Measurements from ENCODE around the gene TLCD3B.

Gene TLCD3B

GRCh38 chr16:30004811-30005242 lies 26.2 kb downstream of the TLCD3B start:
- DNase-seq (ENCODE audit: low read depth in 2 of 2): no peak

DNA sequence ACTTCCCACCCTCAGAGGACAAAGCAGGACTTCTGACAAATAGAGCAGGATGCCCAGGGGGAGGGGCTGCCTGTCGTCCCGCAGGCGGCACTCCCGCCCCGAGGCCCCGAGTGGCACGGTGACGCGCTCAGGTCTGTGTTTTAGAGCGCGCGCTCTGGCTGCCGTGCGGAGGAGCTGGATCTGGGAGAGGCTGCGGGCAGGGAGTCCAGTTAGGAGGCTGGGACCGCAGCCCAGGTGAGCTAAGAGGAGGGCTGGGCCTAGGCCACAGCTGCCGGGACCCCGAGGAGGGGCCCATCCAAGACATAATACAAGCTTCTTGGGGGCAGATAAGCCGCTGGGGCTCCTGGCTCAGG lies 26.7 kb downstream of the TLCD3B start:
- DNase-seq (ENCODE audit: low read depth in 2 of 2): no peak

DNA sequence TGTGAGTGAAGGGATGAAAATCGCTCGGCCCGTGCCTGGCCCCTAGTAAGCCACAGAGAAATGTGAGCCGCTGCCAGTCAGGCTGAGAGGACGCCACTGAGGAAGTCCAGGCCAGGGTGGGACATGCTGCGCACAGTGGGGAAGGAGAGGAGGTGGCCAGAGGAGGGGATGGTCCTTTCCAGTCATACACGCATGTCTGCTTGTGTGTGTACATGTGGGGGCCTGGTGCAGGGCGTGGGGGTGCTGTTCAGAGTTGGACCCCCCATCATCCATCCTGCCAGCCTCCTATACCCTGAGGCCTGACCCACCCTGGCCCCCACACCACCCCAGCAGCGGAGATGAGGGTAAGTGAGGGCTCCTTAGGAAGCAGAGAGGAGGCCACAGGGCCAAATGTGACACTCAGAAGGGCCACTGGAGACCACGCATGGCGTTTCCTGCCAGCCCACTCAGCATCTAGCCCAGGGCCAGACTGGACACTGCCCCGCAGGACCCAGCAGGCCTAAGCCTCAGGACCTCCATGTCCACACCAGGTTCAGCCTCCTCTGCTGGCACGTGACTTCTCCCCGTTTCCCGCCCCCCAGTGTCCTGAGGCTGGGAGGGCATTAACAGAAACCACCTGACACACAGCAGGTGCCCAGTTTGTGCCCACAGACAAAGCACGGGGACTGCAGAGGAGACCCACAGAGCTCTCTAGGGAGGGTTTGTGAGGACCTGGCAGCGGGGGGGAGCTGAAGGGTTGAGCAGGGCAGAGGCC lies 27.2 kb downstream of the TLCD3B start:
- DNase-seq (ENCODE audit: low read depth in 2 of 2): no peak

- no peak for DNase-seq (ENCODE audit: low read depth in 2 of 2)
Measured at GRCh38 chr16:30002614-30003346, 28.3 kb downstream of the TLCD3B start.

- no peak for DNase-seq (ENCODE audit: low read depth in 2 of 2)
Measured at GRCh38 chr16:30000735-30001631, 30.1 kb downstream of the TLCD3B start.

- no peak for DNase-seq (ENCODE audit: low read depth in 2 of 2)
Measured at GRCh38 chr16:29999605-30000004, 31.5 kb downstream of the TLCD3B start.

GRCh38 chr16:29996766-29997250 lies 34.3 kb downstream of the TLCD3B start:
- no peak for DNase-seq (ENCODE audit: low read depth in 2 of 2)

DNA sequence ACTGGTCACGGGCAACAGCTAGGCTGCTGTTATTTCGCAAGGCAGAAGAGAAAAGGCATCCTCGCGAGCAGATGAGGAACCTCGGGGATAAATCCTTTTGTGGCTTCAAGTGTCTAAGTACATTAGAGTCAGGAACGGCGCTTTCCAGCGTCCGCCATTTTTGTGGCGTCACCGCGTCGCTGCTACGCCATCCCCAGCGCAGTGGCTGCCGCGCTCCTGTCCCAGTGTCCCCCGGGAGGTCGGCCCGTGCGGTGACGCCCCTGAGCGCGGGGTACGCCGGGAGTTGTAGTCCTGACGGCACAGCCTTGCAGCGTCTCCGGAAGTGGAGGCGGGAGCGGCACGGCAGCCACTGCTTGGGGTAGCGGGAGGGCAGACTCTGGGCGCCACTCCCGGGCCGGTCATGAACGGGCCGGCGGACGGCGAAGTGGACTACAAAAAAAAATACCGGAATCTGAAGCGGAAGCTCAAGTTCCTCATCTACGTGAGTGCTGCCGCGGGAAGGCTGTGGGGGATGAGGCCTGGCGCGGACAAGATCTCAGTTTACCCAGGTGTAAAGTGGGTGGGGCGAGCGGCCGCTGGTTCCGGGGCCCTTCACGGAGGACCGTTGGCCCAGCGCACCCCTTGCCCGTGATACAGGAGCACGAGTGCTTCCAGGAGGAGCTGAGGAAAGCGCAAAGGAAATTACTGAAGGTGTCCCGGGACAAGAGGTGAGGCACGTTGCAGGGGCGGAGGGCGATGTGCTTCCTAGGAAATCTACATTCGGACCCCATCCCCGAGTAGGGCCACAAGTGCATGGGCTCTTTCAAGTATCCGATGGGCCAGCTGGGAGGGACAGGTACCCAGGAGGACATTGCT lies 34.9 kb downstream of the TLCD3B start, which contains the start of gene INO80E:
INO80E (plus strand) TSS at position 331 of the 855 bp plus-strand sequence; CDS start at position 401, 70 bp downstream.
- peak; percentile 99 for DNase-seq (ENCODE audit: low read depth in 2 of 2)

DNA sequence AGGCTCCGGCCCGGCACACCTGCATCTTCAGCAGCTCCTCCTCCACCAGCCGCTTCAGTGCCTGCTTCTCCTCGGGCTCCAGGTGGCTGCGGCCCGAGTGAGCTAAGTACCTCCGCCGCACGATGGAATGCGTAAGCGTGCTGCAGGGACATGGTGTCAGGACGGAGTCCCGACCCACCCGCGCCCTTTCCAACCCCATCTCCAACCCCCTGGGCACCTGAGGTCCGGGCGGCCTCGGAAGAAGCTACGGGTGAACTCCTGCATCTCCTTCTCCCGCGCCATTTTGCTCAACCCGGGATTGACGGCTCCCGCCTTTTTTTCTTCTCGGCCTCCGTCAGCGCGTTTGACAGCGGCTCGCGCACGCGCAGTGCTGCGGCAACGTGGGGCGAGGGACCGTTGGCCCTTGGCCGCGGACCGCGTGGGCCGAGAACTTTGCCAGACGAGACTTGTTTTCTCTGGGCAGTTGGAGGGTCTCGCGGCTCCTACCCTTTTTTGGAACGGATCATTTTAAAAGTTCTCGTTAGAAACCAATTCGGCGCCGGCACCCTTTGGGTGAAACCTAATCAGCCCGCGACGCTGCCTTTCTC lies 35.7 kb downstream of the TLCD3B start, which contains the start of gene HIRIP3:
HIRIP3 (minus strand) TSS at position 294 of the 587 bp plus-strand sequence; CDS start at position 282, 12 bp downstream.
- peak; percentile 81 to 87 for DNase-seq (ENCODE audit: low read depth in 2 of 2)

GRCh38 chr16:29994600-29995323 lies 36.3 kb downstream of the TLCD3B start:
- peak; percentile 70 to 74 for DNase-seq (ENCODE audit: low read depth in 2 of 2)

GRCh38 chr16:29993903-29994599 lies 37.0 kb downstream of the TLCD3B start:
- no peak for DNase-seq (ENCODE audit: low read depth in 2 of 2)

- no peak for DNase-seq (ENCODE audit: low read depth in 2 of 2)
Measured at GRCh38 chr16:29993191-29993902, 37.7 kb downstream of the TLCD3B start.

DNA sequence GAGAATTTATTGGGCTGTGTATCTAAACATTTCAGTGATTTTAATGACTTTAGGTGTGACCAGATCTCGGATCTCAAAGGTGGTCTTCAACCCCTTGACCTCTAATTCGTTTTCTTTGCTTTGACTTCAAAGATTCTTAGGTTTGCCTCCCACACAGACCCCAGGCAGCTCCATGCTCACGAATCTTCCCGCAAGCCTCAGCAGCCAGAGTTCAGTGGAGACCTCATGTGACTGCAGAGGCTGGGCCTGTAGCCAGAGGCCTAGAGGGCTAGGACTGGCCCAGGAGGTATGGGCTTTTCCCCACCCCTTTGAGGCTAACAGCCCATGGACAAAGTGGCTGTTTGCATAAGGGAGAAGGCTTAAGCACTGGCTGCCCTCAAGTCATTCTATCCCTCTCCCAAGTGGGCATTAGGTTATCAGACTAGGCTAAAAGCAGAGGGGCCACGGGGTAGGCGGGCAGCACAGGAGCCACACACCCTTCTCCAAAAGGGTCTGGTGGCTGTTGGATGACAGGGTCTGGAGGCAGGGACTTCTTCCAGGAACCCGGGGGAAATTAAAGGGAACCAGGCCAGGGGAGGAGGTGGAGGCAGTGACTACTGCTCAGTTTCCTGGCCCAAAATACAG lies 38.6 kb downstream of the TLCD3B start:
- DNase-seq (ENCODE audit: low read depth in 2 of 2): no peak

DNA sequence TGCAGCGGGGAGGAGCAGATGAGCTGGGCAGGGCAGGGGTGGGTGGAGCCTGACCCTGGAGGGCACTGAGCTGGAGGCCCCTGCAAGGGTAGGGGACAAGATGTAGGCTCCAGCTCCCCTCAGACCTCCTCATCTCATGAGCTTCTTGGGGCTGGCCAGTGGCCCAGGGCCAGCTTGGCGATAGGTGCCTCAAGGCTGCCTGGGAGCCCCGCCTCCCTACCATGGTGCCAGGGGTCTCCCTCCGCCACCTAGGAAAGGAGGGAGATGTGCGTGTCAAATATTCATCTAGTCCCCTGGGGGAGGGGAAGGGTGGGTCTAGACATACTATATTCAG lies 39.5 kb downstream of the TLCD3B start:
- no peak for DNase-seq (ENCODE audit: low read depth in 2 of 2)

DNA sequence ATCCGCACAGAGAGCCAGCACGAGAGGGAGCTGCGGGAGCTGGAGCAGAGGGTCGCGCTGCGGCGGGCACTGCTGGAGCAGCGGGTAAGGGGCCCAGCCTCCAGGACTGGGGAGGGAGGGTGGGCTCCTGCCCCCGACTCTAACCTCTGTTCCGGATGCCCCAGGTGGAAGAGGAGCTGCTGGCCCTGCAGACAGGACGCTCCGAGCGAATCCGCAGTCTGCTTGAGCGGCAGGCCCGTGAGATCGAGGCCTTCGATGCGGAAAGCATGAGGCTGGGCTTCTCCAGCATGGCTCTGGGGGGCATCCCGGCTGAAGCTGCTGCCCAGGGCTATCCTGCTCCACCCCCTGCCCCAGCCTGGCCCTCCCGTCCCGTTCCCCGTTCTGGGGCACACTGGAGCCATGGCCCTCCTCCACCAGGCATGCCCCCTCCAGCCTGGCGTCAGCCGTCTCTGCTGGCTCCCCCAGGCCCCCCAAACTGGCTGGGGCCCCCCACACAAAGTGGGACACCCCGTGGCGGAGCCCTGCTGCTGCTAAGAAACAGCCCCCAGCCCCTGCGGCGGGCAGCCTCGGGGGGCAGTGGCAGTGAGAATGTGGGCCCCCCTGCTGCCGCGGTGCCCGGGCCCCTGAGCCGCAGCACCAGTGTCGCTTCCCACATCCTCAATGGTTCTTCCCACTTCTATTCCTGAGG lies 40.0 kb downstream of the TLCD3B start:
- DNase-seq (ENCODE audit: low read depth in 2 of 2): no peak

DNA sequence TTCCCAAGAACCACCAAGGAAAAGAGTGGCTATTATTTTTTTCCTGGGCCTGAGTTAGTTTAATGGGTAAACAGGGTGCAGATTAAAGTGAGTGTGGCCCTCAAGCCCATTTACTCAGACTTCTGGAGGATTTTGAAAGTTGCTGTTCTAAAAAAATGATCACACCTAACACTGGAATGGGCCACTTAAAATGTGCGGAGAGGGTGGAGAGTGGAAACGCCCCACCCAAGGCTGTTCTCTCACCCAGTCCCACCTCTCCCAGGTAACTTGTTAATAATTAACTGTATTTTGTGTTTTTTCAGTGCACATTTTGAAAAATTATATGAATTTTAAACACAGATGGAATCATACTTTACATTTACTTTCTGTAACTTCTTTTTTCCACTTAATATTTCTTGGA lies 41.0 kb downstream of the TLCD3B start:
- no peak for DNase-seq (ENCODE audit: low read depth in 2 of 2)

- DNase-seq (ENCODE audit: low read depth in 2 of 2): no peak
Measured at GRCh38 chr16:29989111-29989858, 41.8 kb downstream of the TLCD3B start.

All from stimulated activated CD4-positive, alpha-beta T cell treated with anti-CD3 and anti-CD28 coated beads, Interleukin-4, amount 100 ng/mL, for 48 hours (primary cell).